MV-4-11 (cell line): ENCODE measurements around the gene ZNF681.
"Not testable (repeated sequence)": the region's sequence is repeated elsewhere in the genome, so short reads cannot be mapped to it uniquely, and the experiment has no call there.

ENCODE experiments used
- DNase-seq: peaks from one replicate; lab custom pipeline; 2025; lab: John Stamatoyannopoulos, UW

Gene ZNF681

DNA sequence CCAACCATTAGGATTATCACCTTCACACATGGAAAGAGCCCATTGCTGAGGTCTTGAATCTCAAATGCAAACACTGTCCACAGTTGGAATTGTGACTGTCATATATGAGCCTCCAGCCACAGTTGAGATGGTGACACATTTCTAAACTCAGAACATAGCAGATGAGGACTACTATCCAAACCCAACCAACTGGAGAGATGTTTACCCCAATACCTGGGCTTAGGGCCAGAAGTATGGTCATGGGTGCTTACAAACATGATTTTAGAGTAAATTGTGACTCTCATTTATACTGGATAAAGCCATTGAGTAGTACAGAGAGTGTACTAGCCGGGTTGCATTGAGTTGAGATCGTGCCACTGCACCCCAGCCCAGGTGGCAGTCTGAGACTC is 14.0 kb upstream of the ZNF681 start:
- DNase-seq, result no peak

DNA sequence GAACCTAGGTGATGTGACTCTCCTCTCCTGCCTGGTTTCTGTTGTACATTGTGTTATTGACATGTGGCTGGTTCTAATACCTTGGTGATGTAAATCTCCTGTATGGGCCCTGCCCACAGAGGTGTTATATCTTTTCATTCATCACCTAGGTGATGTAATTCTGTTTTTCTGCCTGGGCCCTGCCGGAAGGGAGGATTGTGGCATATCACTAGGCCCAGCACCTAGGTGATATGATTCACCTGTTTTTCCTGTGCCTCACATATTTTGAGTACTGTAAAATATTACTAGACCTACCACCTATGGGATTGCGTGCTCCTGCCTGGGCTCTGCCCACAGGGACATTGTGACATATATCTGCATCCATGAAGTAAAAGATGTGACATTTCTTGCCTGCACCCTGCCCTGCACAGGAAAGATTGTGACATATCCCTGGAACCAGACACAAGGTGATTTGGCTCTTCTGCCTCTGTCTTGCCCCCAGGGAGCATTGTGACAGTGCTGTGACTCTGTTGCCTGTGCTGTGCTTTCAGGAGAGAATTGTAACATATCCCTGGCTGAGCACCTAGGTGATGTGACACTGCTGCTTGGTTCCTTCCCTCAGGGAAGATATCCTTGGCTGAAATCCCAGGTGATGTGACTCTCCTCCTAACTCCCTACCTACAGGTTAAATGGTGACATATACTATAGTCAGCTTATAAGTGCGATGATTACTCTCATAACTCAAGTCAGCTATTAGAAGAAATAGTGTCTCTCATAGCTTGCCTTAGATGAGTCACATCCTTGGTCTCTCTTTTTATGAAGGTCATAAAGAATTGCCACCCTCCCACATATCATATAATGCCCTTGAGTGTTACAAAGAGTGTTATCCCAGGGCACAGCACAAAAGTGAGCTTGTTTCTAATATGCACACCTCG is 13.3 kb upstream of the ZNF681 start:
- DNase-seq, result no peak

DNA sequence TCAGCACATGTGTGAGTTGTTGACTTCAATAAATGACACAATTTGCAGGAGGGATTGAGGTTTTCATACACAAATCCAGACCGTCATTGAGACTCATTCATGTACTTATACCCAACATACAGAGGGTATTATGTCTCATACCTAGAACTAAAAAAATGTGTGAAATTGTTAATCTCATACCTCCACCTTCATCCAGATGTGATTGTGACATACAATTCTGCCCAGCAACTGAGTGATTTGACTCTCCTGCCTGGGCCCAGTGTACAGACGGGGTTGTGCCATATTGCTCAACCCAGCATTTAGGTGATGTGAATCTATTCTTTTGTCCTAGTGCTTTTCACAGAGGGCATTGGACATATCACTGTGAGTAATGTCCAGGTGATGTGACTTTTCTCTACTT is 12.6 kb upstream of the ZNF681 start:
- DNase-seq, result no peak

DNA sequence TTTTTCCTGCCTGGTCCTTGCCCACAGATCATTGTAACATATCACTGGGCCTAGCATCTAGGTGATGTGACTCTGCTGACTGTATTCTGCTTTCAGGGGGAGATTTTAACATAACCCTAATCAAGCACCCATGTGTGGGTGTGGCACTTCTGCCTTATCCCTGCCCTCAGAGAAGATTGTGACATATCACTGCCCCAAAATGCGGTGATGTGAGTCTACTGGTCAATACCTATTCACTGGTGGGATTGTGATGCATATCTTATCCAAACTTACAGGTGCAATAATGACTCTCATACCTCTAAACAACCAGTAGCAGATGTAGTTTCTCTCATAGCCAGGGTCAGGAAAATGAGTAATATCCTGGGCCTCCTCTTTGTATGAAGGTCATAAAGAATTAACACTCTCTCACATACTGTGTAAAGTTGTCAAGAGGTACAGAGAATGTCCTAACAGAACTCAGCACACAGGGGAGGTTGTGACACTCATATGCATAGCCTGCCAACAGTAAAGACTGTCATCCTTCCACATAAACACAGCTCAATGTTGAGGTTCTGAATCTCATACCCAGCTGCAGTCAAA is 12.1 kb upstream of the ZNF681 start:
- DNase-seq, result no peak

GRCh38 chr19:23769691-23770468 is 11.2 kb upstream of the ZNF681 start:
- no peak for DNase-seq

DNA sequence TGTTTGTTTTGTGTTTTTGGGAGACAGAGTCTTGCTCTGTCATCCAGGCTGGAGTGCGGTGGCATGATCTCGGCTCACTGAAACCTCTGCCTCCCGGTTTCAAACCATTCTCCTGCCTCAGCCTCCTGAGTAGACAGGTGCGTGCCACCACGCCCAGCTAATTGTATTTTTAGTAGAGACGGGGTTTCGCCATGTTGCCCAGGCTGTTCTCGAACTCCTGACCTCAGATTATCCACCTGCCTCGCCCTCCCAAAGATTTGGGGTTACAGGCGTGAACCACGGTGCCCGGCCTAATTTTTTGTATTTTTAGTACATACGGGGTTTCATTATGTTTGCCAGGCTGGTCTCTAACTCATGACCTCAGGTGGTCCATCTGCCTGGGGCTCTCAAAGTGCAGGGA is 8.3 kb upstream of the ZNF681 start:
- DNase-seq, result no peak

GRCh38 chr19:23764781-23765180 is 6.1 kb upstream of the ZNF681 start:
- no peak for DNase-seq

DNA sequence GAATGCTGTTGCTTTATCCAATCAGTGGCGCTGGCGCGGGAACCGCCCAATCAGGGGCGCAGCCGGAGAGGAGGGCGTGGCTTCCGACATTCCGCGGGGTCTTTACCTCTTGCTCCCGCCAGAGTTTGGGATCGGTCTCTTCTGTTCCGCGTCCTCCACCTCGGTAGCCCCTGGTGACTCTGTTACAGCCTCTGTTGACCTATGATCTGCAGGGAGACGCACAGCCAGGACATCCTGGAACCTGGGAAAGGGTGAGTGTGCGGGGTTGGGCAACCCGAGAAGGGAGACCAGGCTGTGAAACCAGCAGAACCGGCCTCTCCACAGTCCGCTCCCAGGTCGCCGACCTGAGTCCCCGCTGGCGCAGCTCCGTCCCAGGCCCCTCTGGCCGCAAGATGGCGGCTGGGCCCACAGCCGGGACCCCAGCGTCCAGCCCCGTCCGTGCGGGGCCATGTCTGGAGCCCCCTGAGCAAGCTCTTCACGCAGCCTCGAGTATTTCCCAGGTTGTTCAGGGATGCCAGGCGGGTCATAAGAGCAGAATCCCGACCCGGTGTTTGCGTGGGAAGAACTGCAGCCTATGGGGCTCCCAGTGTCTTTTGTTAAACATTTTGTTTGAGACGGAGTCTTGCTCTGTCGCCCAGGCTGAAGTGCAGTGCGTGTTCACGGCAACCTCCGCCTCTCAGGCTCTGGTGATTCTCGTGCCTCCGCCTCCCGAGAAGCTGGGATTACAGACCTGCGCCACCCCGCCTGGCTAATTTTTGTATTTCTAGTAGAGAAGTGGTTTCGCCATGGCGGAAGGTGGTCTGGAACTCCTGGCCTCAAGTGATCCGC is 4.4 kb upstream of the ZNF681 start:
- DNase-seq, result no peak

DNA sequence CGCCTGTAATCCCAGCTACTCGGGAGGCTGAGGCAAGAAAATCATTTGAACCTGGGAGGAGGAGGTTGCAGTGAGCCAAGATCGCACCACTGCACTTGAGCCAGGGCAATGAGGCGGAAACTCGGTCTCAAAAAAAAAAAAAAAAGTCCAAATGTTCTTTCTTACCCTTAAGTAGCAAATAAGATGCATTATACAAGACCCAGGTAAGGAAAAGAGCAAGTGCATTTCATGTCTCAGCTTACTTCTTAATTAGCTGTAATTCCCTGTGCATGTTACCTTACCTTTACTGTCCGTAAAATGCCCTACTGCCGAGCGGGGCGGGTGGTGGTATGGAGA is 3.8 kb upstream of the ZNF681 start:
- DNase-seq, result no peak

DNA sequence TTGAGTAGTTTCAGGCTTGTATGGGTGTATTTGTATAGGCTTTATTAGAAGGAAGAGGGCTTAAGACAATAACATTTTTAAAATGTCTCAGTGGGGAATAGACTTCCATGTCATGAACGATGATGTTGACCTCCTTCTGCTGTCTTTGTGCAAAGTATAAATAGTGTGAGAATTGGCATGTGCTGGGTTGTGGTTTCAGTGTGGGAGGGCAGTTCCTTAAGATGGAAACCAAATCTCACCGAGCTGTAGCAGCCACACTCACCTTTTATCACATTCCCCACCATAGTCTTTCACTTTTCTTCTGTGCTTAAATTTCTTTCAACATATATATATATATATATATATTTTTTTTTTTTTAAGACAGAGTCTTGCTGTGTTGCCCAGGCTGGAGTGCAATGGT is 1.6 kb upstream of the ZNF681 start:
- not testable (repeated sequence) for DNase-seq

DNA sequence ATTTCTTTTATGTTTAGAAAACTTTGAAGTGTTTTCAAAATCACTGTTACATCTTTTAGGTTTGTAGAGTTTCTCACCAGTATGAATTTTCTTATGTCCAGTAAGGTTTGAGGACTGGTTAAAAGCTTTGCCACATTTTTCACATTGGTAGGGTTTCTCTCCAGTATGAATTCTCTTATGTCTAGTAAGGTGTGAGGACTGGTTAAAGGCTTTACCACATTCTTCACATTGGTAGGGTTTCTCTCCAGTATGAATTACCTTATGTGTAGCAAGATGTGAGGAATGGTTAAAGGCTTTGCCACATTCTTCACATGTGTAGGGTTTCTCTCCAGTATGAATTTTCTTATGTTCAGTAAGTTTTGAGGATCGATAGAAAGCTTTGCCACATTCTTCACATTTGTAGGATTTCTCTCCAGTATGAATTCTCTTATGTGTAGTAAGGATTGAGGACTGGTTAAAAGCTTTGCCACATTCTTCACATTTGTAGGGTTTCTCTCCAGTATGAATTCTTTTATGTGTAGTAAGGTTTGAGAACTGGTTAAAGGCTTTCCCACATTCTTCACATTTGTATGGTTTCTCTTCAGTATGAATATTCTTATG is 15.0 kb downstream of the ZNF681 start:
- not testable (repeated sequence) for DNase-seq

DNA sequence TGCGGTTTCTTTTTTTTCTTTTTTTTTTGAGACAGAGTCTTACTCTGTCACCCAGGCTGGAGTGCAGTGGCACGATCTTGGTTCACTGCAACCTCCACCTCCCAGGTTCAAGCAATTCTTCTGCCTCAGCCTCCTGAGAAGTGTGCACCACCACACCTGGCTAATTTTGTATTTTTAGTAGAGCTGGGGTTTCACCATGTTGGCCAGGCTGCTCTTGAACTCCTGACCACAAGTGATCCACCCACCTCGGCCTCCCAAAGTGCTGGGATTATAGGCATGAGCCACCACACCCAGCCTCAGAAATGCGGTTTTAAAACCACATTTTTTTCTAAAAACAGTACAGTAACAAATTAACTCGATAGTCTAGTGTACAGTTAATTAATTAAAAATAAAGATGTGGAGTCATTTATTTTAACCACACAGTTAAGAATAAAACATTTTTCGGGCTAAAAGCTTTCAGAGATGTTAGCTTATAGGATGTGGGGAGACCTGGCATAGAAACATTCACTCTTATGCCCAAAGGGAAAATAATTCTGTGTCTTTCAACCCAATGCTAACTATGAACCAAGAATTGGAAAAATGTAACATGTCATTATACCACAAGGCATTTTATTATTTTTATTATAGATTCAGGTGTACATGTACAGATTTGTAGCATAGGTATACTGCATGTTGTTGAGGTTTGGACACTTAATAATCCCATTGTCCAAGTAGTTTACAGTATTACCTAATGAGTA is 27.8 kb downstream of the ZNF681 start:
- not testable (repeated sequence) for DNase-seq

DNA sequence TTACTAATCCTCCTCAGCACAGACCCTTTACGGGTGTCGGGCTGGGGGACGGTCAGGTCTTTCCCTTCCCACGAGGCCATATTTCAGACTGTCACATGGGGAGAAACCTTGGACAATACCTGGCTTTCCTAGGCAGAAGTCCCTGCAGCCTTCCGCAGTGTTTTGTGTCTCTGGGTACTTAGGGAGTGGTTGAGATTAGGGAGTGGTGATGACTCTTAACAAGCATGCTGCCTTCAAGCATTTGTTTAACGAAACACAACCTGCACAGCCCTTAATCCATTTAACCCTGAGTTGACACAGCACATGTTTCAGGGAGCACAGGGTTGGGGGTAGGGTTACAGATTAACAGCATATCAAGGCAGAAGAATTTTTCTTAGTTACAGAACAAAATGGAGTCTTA is 34.5 kb downstream of the ZNF681 start:
- DNase-seq, result not testable (repeated sequence)

GRCh38 chr19:23718802-23719201 is 39.9 kb downstream of the ZNF681 start:
- no peak for DNase-seq

DNA sequence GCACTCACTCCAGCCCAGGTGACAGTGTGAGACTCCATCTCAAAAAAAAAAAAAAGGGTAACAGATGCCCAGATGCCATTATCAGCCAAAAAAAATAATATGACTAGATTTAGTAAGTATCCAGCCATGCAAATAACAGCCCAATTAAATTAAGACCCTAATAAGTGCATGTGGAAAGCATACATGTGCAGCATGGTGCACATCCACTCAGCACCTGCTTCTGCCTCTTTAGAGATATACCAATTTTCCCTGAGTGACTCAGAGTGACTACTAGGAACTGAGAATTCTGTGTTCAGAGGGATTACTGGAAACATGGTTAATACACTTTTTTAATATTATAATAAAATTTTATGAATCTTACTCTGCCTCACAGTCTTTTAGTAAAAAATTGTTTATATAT is 41.9 kb downstream of the ZNF681 start:
- no peak for DNase-seq

DNA sequence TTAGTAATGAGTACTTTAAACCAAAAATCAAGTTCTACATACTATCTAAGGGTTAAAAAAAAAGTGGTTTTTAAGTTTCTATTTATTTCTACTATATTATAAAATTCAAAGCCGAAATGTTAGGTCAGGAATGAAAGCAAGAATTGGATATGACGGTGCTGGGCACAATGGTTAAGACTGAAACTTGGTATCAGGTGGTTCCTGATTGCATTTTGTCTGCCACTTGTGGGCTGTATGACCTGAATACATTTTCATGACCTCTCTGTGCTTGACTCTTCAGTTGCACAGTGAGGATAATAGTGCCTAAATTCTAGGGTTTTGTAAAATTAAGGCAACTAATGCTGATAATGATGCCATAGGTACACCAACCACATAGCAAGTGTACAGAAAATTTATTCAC is 49.3 kb downstream of the ZNF681 start:
- DNase-seq, result no peak

DNA sequence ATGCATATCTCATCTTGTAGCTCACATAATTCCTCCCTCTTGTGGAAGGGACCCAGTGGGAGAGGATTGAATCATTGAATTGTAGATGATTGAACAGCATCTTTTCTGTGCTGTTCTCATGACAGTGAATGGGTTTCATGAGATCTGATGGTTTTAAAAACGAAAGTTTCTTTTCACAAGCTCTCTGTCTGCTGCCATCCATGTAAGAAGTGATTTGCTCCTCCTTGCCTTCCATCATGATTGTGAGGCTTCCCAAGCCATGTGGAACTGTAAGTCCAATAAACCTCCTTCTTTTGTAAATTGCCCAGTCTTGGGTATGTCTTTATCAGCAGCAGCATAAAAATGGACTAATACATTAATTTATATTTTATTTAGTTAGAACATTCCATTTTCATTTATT is 52.0 kb downstream of the ZNF681 start:
- no peak for DNase-seq

DNA sequence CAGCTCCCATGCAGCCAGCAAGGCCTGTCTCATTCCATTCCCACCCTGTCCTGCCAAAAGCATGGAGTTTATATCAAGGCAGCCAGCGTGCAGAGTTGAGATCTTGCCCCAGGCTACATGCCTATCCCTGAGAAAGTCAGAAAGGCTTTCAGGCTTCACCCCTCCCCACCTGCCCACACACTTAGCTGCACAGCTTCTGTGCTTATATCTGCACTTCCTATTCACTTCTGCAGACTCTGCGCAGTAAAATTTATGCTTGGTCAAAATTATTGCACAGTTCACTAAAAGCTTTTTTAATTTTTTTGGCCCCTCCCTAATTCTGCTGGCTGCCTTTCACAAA is 59.2 kb downstream of the ZNF681 start:
- no peak for DNase-seq

DNA sequence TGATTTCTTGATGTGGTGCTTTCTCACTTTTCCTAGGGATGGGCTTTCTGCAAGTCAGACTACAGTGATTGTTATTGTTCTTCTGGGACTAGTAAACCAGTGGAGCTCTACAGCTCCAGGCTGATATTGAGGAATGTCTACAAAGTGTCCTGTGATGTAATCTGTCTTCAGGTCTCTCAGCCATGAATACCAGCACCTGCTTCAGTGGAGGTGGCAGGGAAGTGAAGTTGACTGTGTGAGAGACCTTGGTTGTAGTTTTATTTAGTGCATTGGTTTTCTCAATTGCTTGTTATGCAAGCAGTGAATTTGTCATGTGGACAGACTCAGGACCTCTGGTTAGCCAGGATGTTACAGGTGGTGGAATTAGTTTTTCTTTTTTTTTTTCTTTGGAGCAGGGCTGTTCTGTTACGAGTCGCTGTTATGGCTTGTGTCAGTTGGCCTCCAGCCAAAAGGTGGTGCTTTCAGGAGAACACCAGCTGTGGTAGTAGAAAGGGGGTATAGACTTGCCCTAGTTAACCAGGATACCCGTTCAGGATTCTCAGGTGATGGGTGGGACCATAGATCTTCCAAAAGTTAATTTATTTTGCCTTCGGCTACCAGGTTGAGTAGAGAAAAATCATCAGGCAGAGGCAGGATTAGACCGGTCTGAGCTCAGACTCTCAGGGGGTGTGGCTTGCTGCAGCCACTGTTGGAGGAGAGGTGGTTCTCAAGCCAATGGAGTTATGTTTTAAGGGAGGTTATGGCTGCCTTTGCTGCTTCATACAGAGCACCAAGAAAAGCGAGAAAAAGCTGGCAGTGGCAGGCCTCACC is 59.8 kb downstream of the ZNF681 start:
- no peak for DNase-seq

GRCh38 chr19:23692937-23693336 is 65.8 kb downstream of the ZNF681 start:
- DNase-seq, result not testable (repeated sequence)
